K562 (cell line): Measurements from ENCODE around the gene BNIP5. TPM values are rescaled to one million over a fixed set of nuclear protein-coding genes. Genes with fewer than 3 reads are reported as not detected.

Experiments used
- BMI1 ChIP-seq: fragments of 150-350 bp; IDR thresholded peaks from 2 replicates; pipeline ENCODE4 v1.6.1; 2014; ENCODE audit warnings: low read length
- CEBPG ChIP-seq, 3 experiments: fragments of 200-800 bp in 1 of 3; sonication (Bioruptor generic) in 1 of 3; sonication (generic) in 1 of 3; formaldehyde crosslinking in 1 of 3; IDR thresholded peaks in 2 of 3; conservative IDR thresholded peaks in 1 of 3; 2 replicates each; pipeline versions ENCODE4 v1.6.1 to v1.8.0; 2016 to 2022; ENCODE audit warnings: missing compliant biosample characterization in 2 of 3, missing genetic modification characterization in 2 of 3, mild to moderate bottlenecking in 1 of 3, missing genetic modification reagents in 1 of 3
- JUND ChIP-seq, 2 experiments: IDR thresholded peaks; 2 replicates in 1 of 2; 3 replicates in 1 of 2; pipeline ENCODE4 v1.6.1; 2011; ENCODE audit warnings: borderline replicate concordance in 2 of 2, low read depth in 2 of 2, low read length in 2 of 2, improper control_type of control experiment in 1 of 2, missing biosample characterization in 1 of 2, missing genetic modification characterization in 1 of 2, missing genetic modification reagents in 1 of 2
- KLF13 ChIP-seq: fragments of 450-650 bp; IDR thresholded peaks from 2 replicates; pipeline ENCODE4 v1.6.1; 2016; ENCODE audit warnings: missing genetic modification characterization, low read depth, mild to moderate bottlenecking, missing compliant biosample characterization, moderate library complexity, borderline replicate concordance
- MTA1 ChIP-seq: fragments of 450-650 bp; IDR thresholded peaks from 2 replicates; pipeline ENCODE4 v1.6.1; 2017; ENCODE audit warnings: borderline replicate concordance
- PPARD ChIP-seq: fragments of 250-450 bp; sonication (Bioruptor Pico); IDR thresholded peaks from 2 replicates; pipeline ENCODE4 v1.8.0; 2022; ENCODE audit warnings: inconsistent platforms, mild to moderate bottlenecking, moderate library complexity
- RAD21 ChIP-seq, 2 experiments: fragments of 250-450 bp in 1 of 2; fragments of 450-650 bp in 1 of 2; sonication (Bioruptor Pico) in 1 of 2; formaldehyde crosslinking in 1 of 2; IDR thresholded peaks in 1 of 2; conservative IDR thresholded peaks in 1 of 2; 2 replicates each; pipeline versions ENCODE4 v1.4.0 to v1.8.0; 2020 to 2022; ENCODE audit warnings: mild to moderate bottlenecking in 2 of 2, moderate library complexity in 1 of 2
- RBM22 ChIP-seq: fragments of 200-400 bp; formaldehyde crosslinking; IDR thresholded peaks from 2 replicates; pipeline ENCODE4 v1.6.1; 2018; ENCODE audit warnings: low read length, low read depth; ENCODE audit not compliant: poor library complexity, severe bottlenecking
- RUNX1 ChIP-seq: sonication (generic); IDR thresholded peaks from 2 replicates; pipeline ENCODE4 v1.6.1; 2016; ENCODE audit warnings: antibody characterized with exemption, low read depth
- SNRNP70 ChIP-seq: fragments of 200-400 bp; formaldehyde crosslinking; optimal IDR thresholded peaks from 2 replicates; pipeline ENCODE3; 2017; ENCODE audit warnings: low read depth, low read length
- SREBF1 ChIP-seq: fragments of 150-350 bp; IDR thresholded peaks from 2 replicates; pipeline ENCODE4 v1.6.1; 2014; ENCODE audit warnings: antibody characterized with exemption, low read depth, low read length, borderline replicate concordance
- ZC3H4 ChIP-seq: sonication (generic); formaldehyde crosslinking; IDR thresholded peaks from 2 replicates; pipeline ENCODE4 v1.9.0; 2021; ENCODE audit warnings: missing genetic modification reagents, borderline replicate concordance
- ZKSCAN1 ChIP-seq: fragments of 150-350 bp; IDR thresholded peaks from 2 replicates; pipeline ENCODE4 v1.6.1; 2016; ENCODE audit warnings: low read depth, low read length
- ZNF12 ChIP-seq: sonication (generic); formaldehyde crosslinking; IDR thresholded peaks from 2 replicates; pipeline ENCODE4 v1.4.0; 2020; ENCODE audit warnings: mild to moderate bottlenecking, missing genetic modification reagents
- ZNF23 ChIP-seq: fragments of 250-450 bp; sonication (Bioruptor Pico); IDR thresholded peaks from 2 replicates; pipeline ENCODE4 v1.4.0; 2020; ENCODE audit warnings: mild to moderate bottlenecking
- ZNF282 ChIP-seq: sonication (generic); formaldehyde crosslinking; IDR thresholded peaks from 2 replicates; pipeline ENCODE4 v1.8.1; 2023; ENCODE audit warnings: missing genetic modification reagents
- polyA plus RNA-seq, 8 experiments: library from polyadenylated mRNA; depleted of rRNA in 4 of 8; stranded (reverse) in 5 of 8; unstranded in 3 of 8; fragments of >200 nt; fragmentation: Nextera tagmentation in 2 of 8; fragmentation: Illumina TruSeq in 1 of 8; extraction: Ambion mirVana in 2 of 8; extraction: Trizol in 1 of 8; gene quantifications; 2 replicates each; pipeline versions ENCODE4 v1.2.1 to v1.2.3, GENCODE V29; 2011 to 2014; ENCODE audit warnings: inconsistent platforms in 1 of 8, missing spikeins in 1 of 8
- total RNA-seq, 7 experiments: library from RNA; depleted of rRNA in 6 of 7; stranded (reverse); fragments of >200 nt in 6 of 7; fragmentation: Illumina TruSeq in 2 of 7; extraction: Trizol in 2 of 7; gene quantifications; 2 replicates each; pipeline versions ENCODE4 v1.2.1 to v1.2.3, GENCODE V29; 2011 to 2021; ENCODE audit warnings: low replicate concordance in 1 of 7
- TF ChIP-seq, protein P1 (sequence below): fragments of 250-450 bp; sonication (Bioruptor Pico); IDR thresholded peaks from 2 replicates; pipeline ENCODE4 v1.9.0; 2021; ENCODE audit warnings: mild to moderate bottlenecking, inconsistent platforms
- TF ChIP-seq, protein P2 (sequence below): fragments of 250-450 bp; sonication (Bioruptor Pico); IDR thresholded peaks from 2 replicates; pipeline ENCODE4 v1.8.0; 2022; ENCODE audit warnings: inconsistent platforms, mild to moderate bottlenecking, moderate library complexity, borderline replicate concordance
- TF ChIP-seq, protein P3 (sequence below), 2 experiments: fragments of 450-650 bp in 1 of 2; sonication (generic) in 1 of 2; formaldehyde crosslinking in 1 of 2; IDR thresholded peaks in 1 of 2; conservative IDR thresholded peaks in 1 of 2; 2 replicates each; pipeline versions ENCODE4 v1.6.1 to v1.8.1; 2016 to 2023; ENCODE audit warnings: mild to moderate bottlenecking in 2 of 2, moderate library complexity in 2 of 2, inconsistent platforms in 1 of 2, missing genetic modification reagents in 1 of 2
- TF ChIP-seq, protein P4 (sequence below): fragments of 250-450 bp; sonication (Bioruptor Pico); IDR thresholded peaks from 2 replicates; pipeline ENCODE4 v1.5.0; 2021

BNIP5 gene
- total and polyA plus RNA-seq, 9 of the 15 experiments (the other 6 are each of a cell fraction or from before 2014, with no cell fraction given): not detected

DNA sequence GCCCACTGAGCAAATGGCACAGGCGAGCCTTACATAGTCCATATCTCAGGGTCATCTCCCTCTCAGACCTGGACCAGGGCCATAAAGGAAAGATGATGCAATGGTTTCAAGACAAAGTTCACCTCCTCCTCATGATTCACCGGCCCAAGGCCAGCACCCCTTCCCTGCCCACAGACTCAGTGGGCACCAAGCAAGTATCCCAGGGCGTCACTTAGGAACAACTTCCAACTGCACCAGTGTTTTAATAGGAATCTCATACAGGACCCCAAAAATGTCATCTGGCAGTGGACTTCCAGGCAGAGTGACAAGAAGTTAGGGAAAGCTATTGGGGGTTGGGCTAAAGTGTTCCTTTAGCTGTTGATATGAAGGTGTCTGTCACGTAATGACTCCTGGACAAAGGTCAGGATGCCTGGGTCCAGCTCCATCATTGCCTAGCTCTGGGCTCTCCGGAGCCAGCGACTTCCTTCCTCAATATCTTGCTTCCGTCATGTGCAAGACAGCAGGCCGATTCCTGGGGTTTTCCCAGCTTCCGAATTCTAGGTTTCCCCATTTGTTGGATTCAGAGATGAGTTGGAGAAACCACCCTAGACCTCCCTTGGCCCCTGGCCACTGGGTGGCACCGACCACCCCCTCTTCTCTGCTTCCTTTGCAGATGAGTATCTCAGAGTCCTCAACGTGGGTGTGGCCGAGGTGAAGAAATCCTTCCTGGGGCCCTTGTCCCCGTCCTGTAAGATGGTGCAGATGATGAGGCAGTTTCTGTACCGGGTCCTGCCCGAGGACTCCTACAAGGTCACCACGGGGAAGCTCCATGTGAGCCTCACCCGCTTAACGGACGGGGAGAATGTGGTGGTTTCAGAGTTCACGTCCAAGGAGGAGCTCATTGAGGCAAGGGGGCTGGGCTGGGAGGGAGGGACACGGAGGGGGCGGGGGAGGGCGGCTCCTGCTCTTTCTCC, 45.7 kb downstream of the BNIP5 start (continued):
- TF ChIP-seq KLF13: peak; percentile 8; the same call in 1 of the 2 replicates
- no peak for TF ChIP-seq BMI1
- no peak for TF ChIP-seq SNRNP70
- no peak for TF ChIP-seq ZC3H4
- TF ChIP-seq, protein P1, sequence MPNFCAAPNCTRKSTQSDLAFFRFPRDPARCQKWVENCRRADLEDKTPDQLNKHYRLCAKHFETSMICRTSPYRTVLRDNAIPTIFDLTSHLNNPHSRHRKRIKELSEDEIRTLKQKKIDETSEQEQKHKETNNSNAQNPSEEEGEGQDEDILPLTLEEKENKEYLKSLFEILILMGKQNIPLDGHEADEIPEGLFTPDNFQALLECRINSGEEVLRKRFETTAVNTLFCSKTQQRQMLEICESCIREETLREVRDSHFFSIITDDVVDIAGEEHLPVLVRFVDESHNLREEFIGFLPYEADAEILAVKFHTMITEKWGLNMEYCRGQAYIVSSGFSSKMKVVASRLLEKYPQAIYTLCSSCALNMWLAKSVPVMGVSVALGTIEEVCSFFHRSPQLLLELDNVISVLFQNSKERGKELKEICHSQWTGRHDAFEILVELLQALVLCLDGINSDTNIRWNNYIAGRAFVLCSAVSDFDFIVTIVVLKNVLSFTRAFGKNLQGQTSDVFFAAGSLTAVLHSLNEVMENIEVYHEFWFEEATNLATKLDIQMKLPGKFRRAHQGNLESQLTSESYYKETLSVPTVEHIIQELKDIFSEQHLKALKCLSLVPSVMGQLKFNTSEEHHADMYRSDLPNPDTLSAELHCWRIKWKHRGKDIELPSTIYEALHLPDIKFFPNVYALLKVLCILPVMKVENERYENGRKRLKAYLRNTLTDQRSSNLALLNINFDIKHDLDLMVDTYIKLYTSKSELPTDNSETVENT (CRISPR knock-in tag): no peak
- no peak for TF ChIP-seq SREBF1
- TF ChIP-seq, protein P2, sequence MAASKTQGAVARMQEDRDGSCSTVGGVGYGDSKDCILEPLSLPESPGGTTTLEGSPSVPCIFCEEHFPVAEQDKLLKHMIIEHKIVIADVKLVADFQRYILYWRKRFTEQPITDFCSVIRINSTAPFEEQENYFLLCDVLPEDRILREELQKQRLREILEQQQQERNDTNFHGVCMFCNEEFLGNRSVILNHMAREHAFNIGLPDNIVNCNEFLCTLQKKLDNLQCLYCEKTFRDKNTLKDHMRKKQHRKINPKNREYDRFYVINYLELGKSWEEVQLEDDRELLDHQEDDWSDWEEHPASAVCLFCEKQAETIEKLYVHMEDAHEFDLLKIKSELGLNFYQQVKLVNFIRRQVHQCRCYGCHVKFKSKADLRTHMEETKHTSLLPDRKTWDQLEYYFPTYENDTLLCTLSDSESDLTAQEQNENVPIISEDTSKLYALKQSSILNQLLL (CRISPR knock-in tag): no peak
- TF ChIP-seq PPARD (CRISPR knock-in tag): no peak
- peak; percentile 96 for TF ChIP-seq CEBPG (CRISPR knock-in tag; IDR thresholded peaks at IDR 0.05)
- peak; percentile 99 for TF ChIP-seq CEBPG (tag; conservative IDR thresholded peaks at IDR 0.05 in 1 of 2, IDR thresholded peaks at IDR 0.05 in 1 of 2)
- no peak for TF ChIP-seq ZKSCAN1
- TF ChIP-seq, protein P3, sequence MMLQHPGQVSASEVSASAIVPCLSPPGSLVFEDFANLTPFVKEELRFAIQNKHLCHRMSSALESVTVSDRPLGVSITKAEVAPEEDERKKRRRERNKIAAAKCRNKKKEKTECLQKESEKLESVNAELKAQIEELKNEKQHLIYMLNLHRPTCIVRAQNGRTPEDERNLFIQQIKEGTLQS (IDR thresholded peaks at IDR 0.05): peak; percentile 98
- TF ChIP-seq, protein P3 (CRISPR knock-in tag; conservative IDR thresholded peaks at IDR 0.05): no peak
- TF ChIP-seq, protein P4, sequence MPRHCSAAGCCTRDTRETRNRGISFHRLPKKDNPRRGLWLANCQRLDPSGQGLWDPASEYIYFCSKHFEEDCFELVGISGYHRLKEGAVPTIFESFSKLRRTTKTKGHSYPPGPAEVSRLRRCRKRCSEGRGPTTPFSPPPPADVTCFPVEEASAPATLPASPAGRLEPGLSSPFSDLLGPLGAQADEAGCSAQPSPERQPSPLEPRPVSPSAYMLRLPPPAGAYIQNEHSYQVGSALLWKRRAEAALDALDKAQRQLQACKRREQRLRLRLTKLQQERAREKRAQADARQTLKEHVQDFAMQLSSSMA (CRISPR knock-in tag): no peak
- TF ChIP-seq ZNF23: no peak
- no peak for TF ChIP-seq RUNX1
- peak in 1 of 2 experiments; percentile 20; a peak in 1 of 4 replicates for TF ChIP-seq RAD21 (CRISPR knock-in tag; conservative IDR thresholded peaks at IDR 0.05 in 1 of 2, IDR thresholded peaks at IDR 0.05 in 1 of 2)
- TF ChIP-seq ZNF12: no peak
- no peak for TF ChIP-seq ZNF282
- no peak for TF ChIP-seq MTA1
- TF ChIP-seq RBM22: no peak
- TF ChIP-seq JUND (IDR thresholded peaks at IDR 0.05; ENCODE audit: borderline replicate concordance, low read depth, low read length): peak; percentile 92
- peak; percentile 46; the same call in 2 of the 3 replicates for TF ChIP-seq JUND (tag; IDR thresholded peaks at IDR 0.05; ENCODE audit: borderline replicate concordance, low read depth, low read length)
